ENCODE data around the gene CASP9. TPM values are rescaled to one million over a fixed set of nuclear protein-coding genes. Genes with fewer than 3 reads are reported as not detected.
"Not testable (repeated sequence)": the region's sequence is repeated elsewhere in the genome, so short reads cannot be mapped to it uniquely, and the experiment has no call there.

CASP9 gene
- total RNA-seq, 4 donors from 2014 or later = 4.9 to 8.5 (median 6.5) TPM

GRCh38 chr1:15468145-15468544 lies 55.9 kb downstream of the CASP9 start:
- H3K4me3 ChIP-seq (ENCODE audit: low read depth, poor library complexity, severe bottlenecking) = no peak overlapping the region
- DNase-seq (ENCODE audit: low spot score in 2 of 2) = no peak
- intact Hi-C loops (cut with DNase I; ENCODE audit: low total_unique reads) = no loop called here
- TF ChIP-seq POLR2A (IDR thresholded peaks at IDR 0.05) (no peak), CTCF (IDR thresholded peaks at IDR 0.05) (no peak)

GRCh38 chr1:15466955-15467625 lies 56.9 kb downstream of the CASP9 start:
- WGBS, 2 donors = 85 to 89% methylated on average over 20 to 22 of the region's 22 CpGs
- intact Hi-C loops (cut with DNase I; ENCODE audit: low total_unique reads); H3K4me3 ChIP-seq (ENCODE audit: low read depth, poor library complexity, severe bottlenecking); DNase-seq (ENCODE audit: low spot score in 2 of 2): not testable (repeated sequence)

GRCh38 chr1:15465674-15466073 lies 58.3 kb downstream of the CASP9 start:
- intact Hi-C loops (cut with DNase I; ENCODE audit: low total_unique reads) = no loop called here
- TF ChIP-seq CTCF (IDR thresholded peaks at IDR 0.05) = no peak
- TF ChIP-seq POLR2A (IDR thresholded peaks at IDR 0.05) = no peak
- WGBS, 2 donors = 78 to 81% methylated on average over 7 of the region's 7 CpGs
- no peak for DNase-seq (ENCODE audit: low spot score in 2 of 2)
- H3K4me3 ChIP-seq (ENCODE audit: low read depth, poor library complexity, severe bottlenecking) = no peak overlapping the region

- 84 to 87% methylated on average over 5 of the region's 5 CpGs for WGBS, 2 donors
- H3K4me3 ChIP-seq (ENCODE audit: low read depth, poor library complexity, severe bottlenecking); intact Hi-C loops (cut with DNase I; ENCODE audit: low total_unique reads); DNase-seq (ENCODE audit: low spot score in 2 of 2): not testable (repeated sequence)
Measured at GRCh38 chr1:15463926-15464322, 60.1 kb downstream of the CASP9 start.

GRCh38 chr1:15463064-15463800 lies 60.8 kb downstream of the CASP9 start:
- DNase-seq (ENCODE audit: low spot score in 2 of 2); H3K4me3 ChIP-seq (ENCODE audit: low read depth, poor library complexity, severe bottlenecking); intact Hi-C loops (cut with DNase I; ENCODE audit: low total_unique reads): not testable (repeated sequence)
- 66 to 69% methylated on average over 8 to 15 of the region's 15 CpGs for WGBS, 2 donors

GRCh38 chr1:15460708-15461095 lies 63.3 kb downstream of the CASP9 start:
- intact Hi-C loops (cut with DNase I; ENCODE audit: low total_unique reads) = no loop called here
- TF ChIP-seq CTCF (IDR thresholded peaks at IDR 0.05) (no peak), POLR2A (IDR thresholded peaks at IDR 0.05) (no peak)
- no peak for DNase-seq (ENCODE audit: low spot score in 2 of 2)
- no peak overlapping the region for H3K4me3 ChIP-seq (ENCODE audit: low read depth, poor library complexity, severe bottlenecking)
- WGBS, 2 donors = 88 to 90% methylated on average over 9 of the region's 9 CpGs

GRCh38 chr1:15459771-15460707 lies 64.0 kb downstream of the CASP9 start:
- intact Hi-C loops (cut with DNase I; ENCODE audit: low total_unique reads) = no loop called here
- no peak for DNase-seq (ENCODE audit: low spot score in 2 of 2)
- H3K4me3 ChIP-seq (ENCODE audit: low read depth, poor library complexity, severe bottlenecking) = no peak overlapping the region
- no peak for TF ChIP-seq CTCF (IDR thresholded peaks at IDR 0.05)
- no peak for TF ChIP-seq POLR2A (IDR thresholded peaks at IDR 0.05)
- WGBS, 2 donors = 39 to 51% methylated on average over 10 of the region's 10 CpGs

- DNase-seq (ENCODE audit: low spot score in 2 of 2); intact Hi-C loops (cut with DNase I; ENCODE audit: low total_unique reads); H3K4me3 ChIP-seq (ENCODE audit: low read depth, poor library complexity, severe bottlenecking): not testable (repeated sequence)
- WGBS, 2 donors = 86 to 93% methylated on average over 4 of the region's 4 CpGs
Measured at GRCh38 chr1:15458388-15458787, 65.6 kb downstream of the CASP9 start.

Measured in lower leg skin (tissue), 4 donors.